Dermis lymphatic vessel endothelial cell (primary cell): ENCODE results near the gene CT45A6. TPM values are rescaled to one million over a fixed set of nuclear protein-coding genes. Genes with fewer than 3 reads are reported as not detected.

Source experiments
- total RNA-seq: library from RNA; depleted of rRNA; stranded (reverse); fragments of >200 nt; gene quantifications from 2 replicates; pipeline ENCODE4 v1.2.1, GENCODE V29; 2014

Gene CT45A6
- not detected in 2 replicates for total RNA-seq

GRCh38 chrX:135802687-135803086 lies at the start of gene CT45A6:
TSS of gene CT45A6 (minus strand) at chrX:135802787. CDS start at chrX:135798993, 3,794 bp downstream.

GRCh38 chrX:135837180-135837579 lies 34.6 kb upstream of the CT45A6 start, which contains the start of gene CT45A7:
TSS of gene CT45A7 (minus strand) at chrX:135837280. CDS start at chrX:135833533, 3,747 bp downstream.

GRCh38 chrX:135819912-135820311 lies 17.3 kb upstream of the CT45A6 start, which contains the start of gene CT45A2:
TSS of gene CT45A2 (minus strand) at chrX:135820012. CDS start at chrX:135816265, 3,747 bp downstream.

DNA sequence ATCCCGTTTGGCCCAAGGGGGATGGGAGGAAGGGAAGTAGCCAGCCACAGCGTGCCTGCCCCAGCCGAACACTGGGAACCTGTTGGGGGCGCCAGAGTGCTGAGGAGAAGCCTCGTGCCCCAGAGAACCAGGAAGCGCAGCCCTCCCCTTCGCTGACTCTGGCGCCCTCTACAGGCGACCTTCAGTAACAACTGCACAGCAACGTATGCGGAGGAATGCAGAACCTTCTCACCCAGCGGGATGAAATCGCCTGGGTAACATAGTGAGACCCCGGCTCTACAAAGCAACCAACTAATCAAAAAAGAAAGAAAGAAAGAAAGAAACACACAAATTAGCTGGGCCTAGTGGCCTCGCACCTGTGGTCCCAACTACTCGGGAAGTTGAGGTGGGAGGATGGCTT lies 17.2 kb downstream of the CT45A6 start, which contains the start of gene CT45A5:
Gene CT45A5, minus strand, starts transcription at position 101 of the 400 bp plus-strand sequence. CDS start 3,774 bp downstream, outside the sequence.

GRCh38 chrX:135768091-135768490 lies 34.5 kb downstream of the CT45A6 start, which contains the start of gene CT45A3:
TSS of gene CT45A3 (minus strand) at chrX:135768191. CDS start at chrX:135764444, 3,747 bp downstream.

Other genes starting within 250 kb of the CT45A6 start
- not detected in 2 replicates for gene CT45A1, start 89.1 kb downstream of the CT45A6 start, total RNA-seq
- gene CT45A3, start 34.6 kb downstream of the CT45A6 start, total RNA-seq: not detected in 2 replicates
- gene CT45A5, start 17.3 kb downstream of the CT45A6 start, total RNA-seq: not detected in 2 replicates
- not detected in 2 replicates for gene CT45A2, start 17.2 kb upstream of the CT45A6 start, total RNA-seq
- not detected in 2 replicates for gene CT45A7, start 34.5 kb upstream of the CT45A6 start, total RNA-seq
- not detected in 2 replicates for gene CT45A8, start 51.8 kb upstream of the CT45A6 start, total RNA-seq
- not detected in 2 replicates for gene CT45A9, start 69.0 kb upstream of the CT45A6 start, total RNA-seq
- not detected in 2 replicates for gene CT45A10, start 90.7 kb upstream of the CT45A6 start, total RNA-seq
- gene SAGE1, start 90.9 kb upstream of the CT45A6 start, total RNA-seq: not detected in 2 replicates
- 6.7 TPM in 2 replicates for gene MMGT1, start 171.2 kb upstream of the CT45A6 start, total RNA-seq
- 15.4 and 20.2 TPM in 2 replicates for gene SLC9A6, start 182.6 kb upstream of the CT45A6 start, total RNA-seq